HG03342 (cell line): ENCODE results near the gene TRAP1.

Source experiments
- ATAC-seq: cut with Tn5 transposase; IDR thresholded peaks from one replicate; pipeline ENCODE4 v1.9.1; 2021; ENCODE audit warnings: mild to moderate bottlenecking, moderate library complexity; ENCODE audit not compliant: unreplicated experiment

TRAP1 gene

DNA sequence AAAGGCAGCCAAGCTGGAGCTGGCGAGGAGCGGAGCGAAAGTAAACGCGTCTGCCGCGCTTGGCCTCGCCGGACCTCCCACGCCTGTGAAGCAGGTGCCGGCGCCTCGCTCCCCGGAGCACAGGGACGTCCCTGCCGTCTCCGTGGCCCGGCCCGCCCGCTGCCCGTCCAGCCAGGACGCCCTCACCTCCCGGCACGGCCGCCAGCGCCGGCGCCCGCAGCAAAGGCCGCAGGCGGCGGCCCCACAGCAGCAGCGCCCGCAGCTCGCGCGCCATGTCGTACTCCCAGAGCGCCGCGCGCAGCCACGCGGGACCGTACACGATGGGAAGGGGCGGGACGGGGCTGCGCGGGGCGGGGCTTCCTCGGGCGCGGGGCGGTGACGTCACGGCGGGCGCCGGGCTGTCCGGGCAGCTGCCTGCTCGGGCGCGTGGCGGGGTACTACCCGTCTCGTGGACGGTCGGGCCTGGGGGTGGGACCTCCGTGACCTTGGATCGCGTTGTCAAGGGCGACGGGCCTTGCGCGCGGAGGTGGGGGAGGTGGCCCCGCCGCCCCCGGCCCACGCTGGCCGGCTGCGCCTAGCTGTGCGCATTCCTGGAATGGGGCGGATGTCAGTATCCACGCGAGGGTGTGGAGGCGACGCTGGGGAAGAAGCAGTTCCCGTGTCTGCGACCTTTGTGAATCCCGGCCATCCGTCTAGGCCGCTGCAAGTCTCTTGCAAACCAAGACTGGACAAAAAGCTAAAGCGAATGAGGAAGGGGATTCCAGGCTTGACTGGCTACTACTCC lies at the start of gene TRAP1:
Gene TRAP1, minus strand, starts transcription at position 290 of the 784 bp plus-strand sequence. Its CDS starts 16 bp downstream, at position 274.
- peak; percentile 89 for ATAC-seq

DNA sequence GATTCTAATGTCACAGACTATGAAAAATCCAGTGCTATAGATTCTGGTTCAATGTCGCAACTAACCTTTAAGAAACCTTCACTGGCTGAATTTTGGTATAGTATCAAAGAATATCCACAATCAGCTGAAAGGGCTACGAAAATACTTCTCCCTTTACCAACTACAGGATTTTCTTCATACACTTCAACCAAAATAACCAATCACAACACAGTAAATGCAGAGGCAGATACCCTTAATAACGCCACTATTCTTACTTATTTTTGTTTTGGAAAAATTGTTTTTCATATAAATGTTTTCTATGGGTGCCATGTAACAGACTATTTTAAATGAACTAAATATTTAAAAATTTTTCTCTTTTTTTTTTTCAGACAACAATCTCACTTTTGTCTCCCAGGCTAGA lies 48.9 kb upstream of the TRAP1 start:
- no peak for ATAC-seq

DNA sequence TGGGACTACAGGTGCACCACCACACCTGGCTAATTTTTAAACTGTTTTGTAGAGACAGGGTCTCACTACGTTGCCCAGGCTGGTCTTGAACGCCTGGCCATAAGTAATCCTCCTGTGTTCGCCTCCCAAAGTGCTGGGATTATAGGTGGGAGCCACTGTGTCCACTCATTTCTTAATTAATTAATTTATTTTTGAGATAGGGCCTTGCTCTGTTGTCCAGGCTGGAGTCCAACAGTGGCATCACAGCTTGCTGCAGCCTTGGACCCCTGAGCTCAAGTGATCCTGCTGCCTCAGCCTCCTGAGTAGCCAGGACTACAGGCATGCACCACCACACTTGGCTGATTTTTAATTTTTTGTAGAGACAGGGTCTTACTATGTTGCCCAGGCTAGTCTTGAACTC lies 47.1 kb upstream of the TRAP1 start:
- ATAC-seq = no peak

DNA sequence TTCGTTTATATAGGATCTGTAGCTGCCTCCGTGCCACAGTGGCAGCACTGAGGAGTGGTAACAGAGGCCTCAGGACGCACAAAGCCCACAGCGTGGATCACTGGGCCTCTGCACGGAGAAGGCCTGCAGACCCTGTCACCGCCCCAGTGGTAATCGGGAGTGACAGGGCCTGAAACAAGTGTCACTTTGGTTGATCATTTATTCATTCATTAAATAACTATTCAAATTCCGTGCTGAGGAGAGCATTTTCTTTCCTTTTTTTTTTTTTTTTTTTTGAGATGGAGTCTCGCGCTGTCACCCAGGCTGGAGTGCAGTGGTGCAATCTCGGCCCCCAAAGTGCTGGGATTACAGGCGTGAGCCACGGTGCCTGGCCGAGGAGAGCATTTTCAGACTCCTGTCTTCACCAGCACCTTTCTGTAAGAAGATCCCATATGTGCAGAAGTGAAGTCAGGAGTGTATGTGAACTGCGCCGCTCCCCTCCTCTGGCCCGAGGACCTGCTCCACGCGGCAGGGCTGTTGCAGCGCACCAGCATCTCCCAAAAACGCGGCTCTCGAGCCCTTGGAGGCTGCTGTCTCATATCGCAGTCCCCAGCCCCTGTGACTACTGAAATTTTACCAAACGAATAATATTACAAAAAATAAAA lies 44.9 kb upstream of the TRAP1 start:
- no peak for ATAC-seq

DNA sequence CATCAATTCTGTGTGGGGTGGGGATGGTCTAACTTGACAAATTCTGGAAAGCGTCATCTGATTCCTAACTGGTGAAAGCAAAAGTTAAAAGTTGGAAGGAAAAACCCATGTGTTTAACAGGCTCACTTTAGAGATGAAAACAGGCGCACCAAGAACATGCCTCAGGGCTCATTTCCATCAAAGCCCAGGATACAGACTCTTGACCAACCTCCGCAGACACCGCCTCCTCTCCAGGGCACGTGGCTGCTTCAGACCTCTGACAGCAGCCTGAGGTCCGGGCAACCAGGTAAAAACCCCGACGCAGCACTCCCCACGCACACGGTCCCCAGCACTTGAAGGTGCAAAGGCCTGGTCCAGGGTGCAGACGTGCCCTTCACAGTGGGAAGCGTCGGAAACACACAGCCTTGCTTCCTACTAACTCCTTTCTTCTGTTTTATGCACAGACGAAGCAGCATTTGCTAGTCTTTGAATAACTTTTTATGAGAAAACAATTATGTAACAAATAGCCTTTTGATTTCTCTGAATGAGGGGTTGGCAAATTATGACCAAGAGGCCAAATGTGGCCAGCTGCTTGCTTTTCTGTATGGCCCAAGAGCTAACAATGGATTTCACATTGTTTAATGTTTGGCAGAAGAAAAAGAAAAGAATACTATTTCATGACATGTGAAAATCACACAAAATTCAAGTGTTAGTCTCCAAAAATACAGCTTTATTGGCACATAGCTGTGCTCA lies 44.2 kb upstream of the TRAP1 start:
- ATAC-seq = no peak

DNA sequence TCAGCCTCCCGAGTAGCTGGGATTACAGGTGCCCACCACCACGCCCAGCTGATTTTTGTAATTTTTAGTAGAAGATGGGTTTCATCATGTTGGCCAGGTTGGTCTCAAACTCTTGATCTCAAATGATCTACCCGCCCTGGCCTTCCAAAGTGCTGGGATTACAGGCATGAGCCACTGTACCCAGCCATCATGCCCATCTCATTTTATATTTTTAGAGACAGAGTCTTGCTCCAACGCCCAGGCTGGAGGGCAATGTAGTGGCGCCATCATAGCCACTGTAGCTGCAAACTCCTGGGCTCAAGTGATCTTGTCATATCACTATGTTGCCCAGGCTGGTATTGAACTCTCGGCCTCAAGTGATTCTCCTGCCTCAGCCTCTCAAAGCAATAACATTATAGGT lies 43.2 kb upstream of the TRAP1 start:
- ATAC-seq = no peak

DNA sequence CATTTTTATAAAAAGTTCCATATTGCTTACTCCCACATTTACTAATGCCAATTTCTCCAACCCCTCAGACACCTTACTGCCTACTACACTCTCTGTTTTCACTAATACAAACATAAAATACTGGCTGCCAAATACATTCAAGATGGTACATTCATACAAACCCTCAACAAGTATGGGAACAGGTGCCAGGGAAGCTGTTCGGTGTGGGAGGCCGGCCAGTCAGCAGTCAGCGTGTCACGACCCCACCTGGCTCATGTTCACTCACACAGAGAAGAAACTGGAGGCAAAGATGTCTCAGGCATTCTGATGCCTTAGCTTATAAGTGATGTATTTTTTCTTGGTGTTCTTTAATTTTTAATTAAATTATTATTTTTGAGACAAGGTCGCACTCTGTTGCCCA lies 42.4 kb upstream of the TRAP1 start:
- no peak for ATAC-seq

DNA sequence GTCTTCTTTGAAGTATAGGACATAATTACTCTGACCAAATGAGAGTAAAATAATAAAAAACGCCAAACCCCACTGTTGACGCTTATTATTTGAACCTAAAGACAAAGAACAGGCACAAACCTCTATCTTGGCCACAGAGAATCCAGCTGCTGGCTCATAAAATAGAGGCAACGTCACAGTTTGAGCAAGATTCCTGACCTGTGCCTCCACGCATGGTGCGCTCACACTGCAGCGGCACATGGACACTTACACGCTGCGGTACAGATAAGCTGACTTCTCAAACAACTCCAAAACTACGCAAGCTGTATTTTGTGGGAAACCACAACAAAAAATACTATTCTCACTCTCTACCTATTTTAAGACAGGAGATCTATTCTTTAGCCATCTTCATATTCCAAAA lies 38.8 kb upstream of the TRAP1 start:
- no peak for ATAC-seq

DNA sequence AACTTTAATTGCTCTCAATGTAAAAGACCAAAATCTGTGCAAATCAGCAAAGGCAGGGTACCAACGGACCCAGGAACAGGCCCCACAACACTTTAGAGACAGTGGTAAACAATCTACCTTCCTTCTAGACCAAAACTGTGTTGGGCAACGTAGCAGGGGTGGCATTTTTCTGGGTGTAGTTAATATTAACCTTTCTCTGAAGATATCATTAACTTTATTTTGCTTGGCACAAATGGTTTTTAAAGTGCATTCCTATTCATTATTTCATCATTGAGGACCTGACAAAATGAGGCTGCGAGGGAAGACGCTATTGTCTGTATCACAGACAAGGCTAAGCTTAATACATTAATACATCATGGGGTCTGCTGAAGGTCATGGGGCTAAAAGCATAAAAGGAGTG lies 37.9 kb upstream of the TRAP1 start:
- ATAC-seq = no peak

DNA sequence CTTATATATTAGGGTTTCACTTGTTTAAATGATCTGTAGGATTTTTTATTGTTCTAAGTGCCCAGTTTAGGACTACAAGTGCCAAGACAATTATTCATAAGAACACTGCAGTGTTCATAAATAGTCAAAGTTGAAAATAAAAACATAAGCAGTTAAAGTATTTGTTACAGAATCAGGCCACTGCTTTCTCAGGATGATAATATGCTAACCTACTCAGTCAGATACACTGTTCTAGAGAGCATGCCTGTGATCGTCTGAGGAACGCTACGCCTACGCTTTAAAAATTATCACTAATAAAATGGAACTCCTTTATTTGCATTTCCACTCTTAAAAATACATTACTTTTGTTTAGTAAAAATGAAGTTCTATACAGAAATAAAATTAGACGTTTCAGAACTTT lies 37.4 kb upstream of the TRAP1 start:
- no peak for ATAC-seq

DNA sequence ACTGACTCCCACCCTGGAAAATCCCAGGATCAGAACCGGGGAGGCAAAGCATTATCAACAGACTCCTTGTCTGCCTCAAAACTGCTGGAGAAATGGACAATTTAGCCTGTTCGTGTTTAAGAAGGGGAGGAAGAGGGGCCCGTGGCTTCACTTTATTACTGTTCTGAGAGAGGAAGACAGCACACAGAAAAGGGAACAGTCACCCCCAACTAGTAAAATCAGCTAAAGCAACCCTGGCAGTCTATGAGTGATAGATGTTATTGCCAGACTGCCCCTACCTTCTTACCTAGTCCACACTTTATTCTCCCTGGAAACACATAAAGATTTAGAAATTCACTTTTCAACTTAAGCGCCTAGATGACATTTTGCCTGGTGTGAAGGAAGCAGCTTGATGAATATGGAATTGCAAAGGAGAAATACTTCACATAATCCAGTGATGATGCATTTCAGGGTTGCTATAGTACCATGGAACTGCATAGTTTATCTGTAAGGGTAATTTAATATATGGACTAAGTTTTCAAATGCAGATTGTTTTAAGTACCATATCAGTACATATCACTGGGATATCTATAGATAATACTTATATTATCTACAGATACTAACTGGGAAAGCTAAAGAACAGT lies 36.9 kb upstream of the TRAP1 start:
- no peak for ATAC-seq

DNA sequence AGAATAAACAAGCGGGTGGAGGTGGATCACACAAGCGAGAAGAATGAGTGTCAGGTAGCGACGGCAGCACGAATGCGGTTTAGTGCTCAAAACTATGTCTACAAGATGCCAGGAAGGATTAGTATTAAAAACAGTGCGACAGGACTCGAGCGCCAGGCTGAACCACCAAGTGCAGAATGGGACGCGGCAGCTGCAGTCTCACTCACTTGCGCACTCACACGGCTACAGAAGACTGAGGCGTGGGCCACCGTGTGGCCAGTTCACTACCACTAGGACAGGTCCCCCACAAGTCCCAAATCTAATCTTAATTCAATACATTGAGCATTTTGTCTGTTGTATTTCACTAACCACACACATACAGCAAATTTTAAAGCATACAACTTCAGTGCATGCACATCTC lies 35.7 kb upstream of the TRAP1 start:
- no peak for ATAC-seq

DNA sequence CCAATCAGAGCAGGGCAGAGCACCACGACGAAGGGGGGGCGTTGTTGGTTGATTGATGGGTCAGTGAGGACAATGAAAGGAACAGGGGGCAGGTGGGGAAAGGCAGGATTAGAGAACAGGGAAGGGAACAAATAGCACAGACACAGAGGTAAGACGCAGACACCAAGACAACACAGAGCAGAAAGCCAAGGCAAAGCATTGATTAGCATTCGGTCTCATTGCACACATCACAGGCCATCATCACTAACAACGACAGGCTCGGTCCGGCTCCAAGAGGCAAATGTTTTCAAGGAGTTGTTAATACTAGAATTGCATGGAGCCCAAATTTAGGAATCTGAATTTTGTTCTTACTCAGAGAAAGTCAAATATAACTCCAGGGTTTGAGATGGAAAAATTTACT lies 34.6 kb upstream of the TRAP1 start:
- no peak for ATAC-seq

DNA sequence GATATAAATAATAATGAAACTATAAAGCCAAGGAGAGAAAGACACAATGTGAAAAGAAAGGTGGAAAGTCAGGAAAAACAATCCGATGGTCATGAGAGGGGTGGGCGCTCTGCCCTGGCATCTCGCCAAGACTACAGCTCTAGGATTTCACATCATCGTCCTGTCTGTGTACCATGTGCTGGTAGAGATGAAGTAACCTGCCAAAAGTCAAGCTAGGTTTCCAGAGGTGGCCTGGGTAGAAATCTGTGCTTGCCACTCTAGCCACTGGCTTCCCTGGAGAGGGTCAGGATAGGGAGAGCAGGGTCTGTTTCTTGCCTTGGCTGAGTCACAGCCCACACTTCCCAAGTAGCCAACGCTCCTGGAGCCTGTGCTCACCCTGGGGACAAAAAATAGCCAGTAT lies 31.0 kb upstream of the TRAP1 start:
- ATAC-seq = no peak

DNA sequence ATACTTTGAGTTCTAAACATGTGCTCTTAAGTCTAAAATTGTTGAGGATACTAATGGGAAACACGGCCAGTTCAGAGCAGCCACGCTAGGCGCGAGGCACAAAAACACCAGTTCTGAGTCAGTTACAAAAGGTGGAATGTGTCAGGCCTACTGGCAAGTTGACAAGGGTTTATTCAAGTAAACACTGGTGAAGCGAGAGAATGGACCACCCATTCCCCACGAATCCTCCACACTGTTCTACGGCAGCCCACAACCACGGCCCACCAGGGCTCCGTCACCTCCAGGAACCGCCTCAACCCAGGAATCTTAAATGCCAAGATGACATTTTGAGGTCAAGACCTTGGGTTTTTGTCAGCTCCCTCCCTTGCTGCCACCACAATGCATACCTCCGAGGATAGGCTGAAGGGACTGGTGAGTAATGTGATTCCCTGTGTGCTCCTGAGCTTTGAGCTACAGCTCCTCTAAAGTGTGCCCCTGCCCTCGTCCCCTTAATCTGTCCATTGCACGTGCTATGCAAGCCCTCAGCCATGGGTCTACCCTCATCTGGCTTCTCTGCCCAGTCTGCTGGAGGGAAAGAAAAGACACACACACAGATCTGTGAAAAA lies 28.5 kb upstream of the TRAP1 start:
- ATAC-seq = no peak

DNA sequence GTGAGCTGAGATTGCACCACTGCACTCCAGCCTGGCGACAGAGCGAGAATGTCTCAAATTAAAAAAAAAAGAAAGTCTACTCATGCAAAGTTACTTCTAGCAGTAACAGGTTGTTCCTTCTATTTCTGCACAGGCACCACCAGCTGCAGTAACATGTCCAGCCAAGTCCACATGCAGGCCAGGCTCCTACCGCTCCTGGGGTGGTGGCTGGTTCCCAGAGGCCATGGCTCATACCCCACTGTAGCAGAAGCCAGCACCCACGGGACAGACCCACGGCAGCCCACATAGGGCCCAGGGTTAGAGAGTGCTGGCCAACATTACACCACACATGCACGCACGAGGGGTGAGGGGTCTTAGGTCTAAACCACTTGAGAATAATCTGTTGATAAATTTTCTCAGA lies 26.7 kb upstream of the TRAP1 start:
- no peak for ATAC-seq

DNA sequence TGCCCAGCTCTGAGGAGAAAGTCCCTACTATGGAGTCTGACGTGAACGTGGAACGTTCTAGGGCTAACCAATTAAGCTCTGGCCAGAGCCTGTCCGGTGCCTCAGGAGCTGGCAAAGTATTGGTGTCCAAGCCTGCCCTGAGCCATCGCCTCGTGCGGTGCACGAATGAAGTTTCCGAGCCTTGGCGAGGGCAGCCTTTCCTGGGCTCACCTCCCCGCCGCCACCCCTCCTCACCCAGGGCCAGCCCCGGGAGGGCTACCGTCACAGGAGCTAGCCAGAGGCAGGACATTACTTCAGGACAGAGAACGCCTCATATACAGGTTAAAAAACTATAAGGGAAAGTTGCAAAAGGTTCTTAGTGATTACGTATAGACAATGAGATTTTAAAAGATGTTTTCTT lies 23.6 kb upstream of the TRAP1 start:
- no peak for ATAC-seq

DNA sequence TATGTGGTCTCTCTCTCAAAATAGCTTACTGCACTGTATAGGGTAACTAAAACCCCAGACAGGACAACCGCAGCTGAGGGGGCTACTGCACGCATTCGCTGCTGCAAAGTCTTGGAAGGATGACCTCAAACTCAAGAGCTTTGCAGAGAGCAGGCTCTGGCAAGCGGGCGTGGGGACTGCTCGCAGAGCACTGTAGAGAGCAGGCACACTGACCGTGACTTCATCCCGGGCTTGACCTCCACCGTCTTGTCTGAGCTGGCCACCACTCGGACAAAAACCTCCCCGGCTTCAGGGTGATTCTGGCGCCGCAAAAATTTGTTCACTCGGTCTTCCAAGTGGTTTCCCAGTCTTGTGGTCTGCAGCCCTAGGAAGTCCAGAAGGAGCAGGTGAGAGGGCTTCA lies 22.9 kb upstream of the TRAP1 start:
- ATAC-seq = no peak

DNA sequence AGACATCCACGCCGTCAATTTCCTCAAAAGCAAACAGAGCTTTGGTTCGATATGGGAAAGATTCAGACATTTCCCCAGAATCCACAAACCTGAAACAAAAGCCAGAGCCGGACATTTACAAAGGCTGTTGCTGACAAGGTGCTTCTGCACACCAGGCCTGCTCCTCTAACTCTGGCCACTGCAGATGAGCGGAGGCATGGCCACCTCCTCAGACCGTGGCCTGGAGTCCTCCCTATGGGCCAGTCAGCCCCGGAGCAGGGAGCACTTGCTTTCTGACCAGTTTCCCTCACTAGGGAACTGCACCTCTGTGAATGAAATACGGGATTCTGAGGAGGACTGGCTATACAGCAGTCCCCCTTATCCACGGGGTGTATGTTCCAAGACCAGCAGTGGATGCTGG lies 22.3 kb upstream of the TRAP1 start:
- no peak for ATAC-seq

DNA sequence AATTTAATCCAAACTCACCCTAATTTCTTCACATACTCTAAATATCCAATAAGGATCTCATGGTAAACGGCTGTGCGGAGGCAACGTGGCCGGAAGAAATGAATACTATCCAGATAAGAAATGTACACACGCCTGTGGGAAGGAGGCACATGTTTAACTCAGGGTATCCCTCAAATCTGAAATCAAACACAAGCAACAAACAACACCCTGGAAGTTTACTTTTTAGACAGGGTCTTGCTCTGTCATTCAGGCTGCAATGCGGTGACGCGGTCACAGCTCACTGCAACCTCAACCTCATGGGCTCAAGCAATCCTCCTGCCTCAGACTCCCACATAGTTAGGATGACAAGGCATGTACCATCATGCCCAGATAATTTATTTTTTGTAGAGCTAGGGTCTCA lies 21.2 kb upstream of the TRAP1 start:
- ATAC-seq = no peak

DNA sequence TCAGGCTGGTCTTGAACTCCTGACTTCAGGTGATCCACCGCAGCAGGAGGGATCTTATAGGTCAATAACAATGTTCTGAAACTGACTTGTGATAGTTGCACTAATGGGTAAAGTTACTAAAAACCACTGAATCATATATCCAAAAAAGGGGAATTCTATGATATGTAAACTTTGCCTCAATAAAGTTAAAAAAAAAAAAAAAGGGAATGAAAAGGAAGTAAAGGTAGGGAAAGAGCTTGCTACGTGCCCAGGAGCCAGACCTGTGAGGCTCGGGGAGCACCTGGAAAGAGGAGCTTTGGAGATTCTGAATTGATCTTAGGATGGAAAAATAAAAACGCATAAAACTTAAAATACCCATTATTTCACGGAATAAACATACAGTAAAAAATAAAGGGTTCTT lies 20.8 kb upstream of the TRAP1 start:
- ATAC-seq = no peak
